ENCODE measurements around the gene GNG4.

The GNG4 gene

GRCh38 chr1:235649368-235650163, at the start of gene GNG4:
GNG4 (minus strand) TSS chr1:235649784; CDS start chr1:235583838, 65,946 bp downstream.
- DNase-seq (ENCODE audit: low read depth): peak; percentile 57
- TF ChIP-seq CTCF (IDR thresholded peaks at IDR 0.05; ENCODE audit: low read depth, low read length): no peak
- TF ChIP-seq POLR2A (IDR thresholded peaks at IDR 0.05; ENCODE audit: extremely low read depth, insufficient read length): no peak
- 0 out of 2 replicates have a peak, but pooled peaks have one; percentile 38 for TF ChIP-seq MAX (IDR thresholded peaks at IDR 0.05; ENCODE audit: low read depth, low read length)
- no peak for TF ChIP-seq MYC (IDR thresholded peaks at IDR 0.05; ENCODE audit: low read depth, low read length)
- peak within 1 kb of the TSS; percentile 25 for H3K4me3 ChIP-seq (ENCODE audit: low read depth, low read length)

GRCh38 chr1:235697508-235697907, 47.9 kb upstream of the GNG4 start:
- no peak for TF ChIP-seq MYC (IDR thresholded peaks at IDR 0.05; ENCODE audit: low read depth, low read length)
- TF ChIP-seq CTCF (IDR thresholded peaks at IDR 0.05; ENCODE audit: low read depth, low read length): no peak
- TF ChIP-seq MAX (IDR thresholded peaks at IDR 0.05; ENCODE audit: low read depth, low read length): no peak
- no peak for TF ChIP-seq POLR2A (IDR thresholded peaks at IDR 0.05; ENCODE audit: extremely low read depth, insufficient read length)
- no peak for DNase-seq (ENCODE audit: low read depth)
- no peak overlapping the region for H3K4me3 ChIP-seq (ENCODE audit: low read depth, low read length)

GRCh38 chr1:235689356-235689755, 39.8 kb upstream of the GNG4 start:
- H3K4me3 ChIP-seq (ENCODE audit: low read depth, low read length): no peak overlapping the region
- DNase-seq (ENCODE audit: low read depth): no peak
- TF ChIP-seq POLR2A (IDR thresholded peaks at IDR 0.05; ENCODE audit: extremely low read depth, insufficient read length) (no peak), CTCF (IDR thresholded peaks at IDR 0.05; ENCODE audit: low read depth, low read length) (no peak)

GRCh38 chr1:235688096-235688495, 38.5 kb upstream of the GNG4 start:
- DNase-seq (ENCODE audit: low read depth): no peak
- TF ChIP-seq CTCF (IDR thresholded peaks at IDR 0.05; ENCODE audit: low read depth, low read length) (no peak), MYC (IDR thresholded peaks at IDR 0.05; ENCODE audit: low read depth, low read length) (no peak), MAX (IDR thresholded peaks at IDR 0.05; ENCODE audit: low read depth, low read length) (no peak), POLR2A (IDR thresholded peaks at IDR 0.05; ENCODE audit: extremely low read depth, insufficient read length) (no peak)
- H3K4me3 ChIP-seq (ENCODE audit: low read depth, low read length): no peak overlapping the region

GRCh38 chr1:235683653-235684052, 34.1 kb upstream of the GNG4 start:
- H3K4me3 ChIP-seq (ENCODE audit: low read depth, low read length): no peak overlapping the region
- no peak for DNase-seq (ENCODE audit: low read depth)
- no peak for TF ChIP-seq POLR2A (IDR thresholded peaks at IDR 0.05; ENCODE audit: extremely low read depth, insufficient read length)
- TF ChIP-seq MAX (IDR thresholded peaks at IDR 0.05; ENCODE audit: low read depth, low read length): no peak
- TF ChIP-seq MYC (IDR thresholded peaks at IDR 0.05; ENCODE audit: low read depth, low read length): no peak
- no peak for TF ChIP-seq CTCF (IDR thresholded peaks at IDR 0.05; ENCODE audit: low read depth, low read length)
